ENCODE measurements around the gene BHLHA15. TPM values are rescaled to one million over a fixed set of nuclear protein-coding genes. Genes with fewer than 3 reads are reported as not detected.

Gene BHLHA15
- total and polyA plus RNA-seq, 9 of the 15 experiments (the other 6 are each of a cell fraction or from before 2014, with no cell fraction given), result 0.22 to 2.0 (median 1.1) TPM; not detected in 4

DNA sequence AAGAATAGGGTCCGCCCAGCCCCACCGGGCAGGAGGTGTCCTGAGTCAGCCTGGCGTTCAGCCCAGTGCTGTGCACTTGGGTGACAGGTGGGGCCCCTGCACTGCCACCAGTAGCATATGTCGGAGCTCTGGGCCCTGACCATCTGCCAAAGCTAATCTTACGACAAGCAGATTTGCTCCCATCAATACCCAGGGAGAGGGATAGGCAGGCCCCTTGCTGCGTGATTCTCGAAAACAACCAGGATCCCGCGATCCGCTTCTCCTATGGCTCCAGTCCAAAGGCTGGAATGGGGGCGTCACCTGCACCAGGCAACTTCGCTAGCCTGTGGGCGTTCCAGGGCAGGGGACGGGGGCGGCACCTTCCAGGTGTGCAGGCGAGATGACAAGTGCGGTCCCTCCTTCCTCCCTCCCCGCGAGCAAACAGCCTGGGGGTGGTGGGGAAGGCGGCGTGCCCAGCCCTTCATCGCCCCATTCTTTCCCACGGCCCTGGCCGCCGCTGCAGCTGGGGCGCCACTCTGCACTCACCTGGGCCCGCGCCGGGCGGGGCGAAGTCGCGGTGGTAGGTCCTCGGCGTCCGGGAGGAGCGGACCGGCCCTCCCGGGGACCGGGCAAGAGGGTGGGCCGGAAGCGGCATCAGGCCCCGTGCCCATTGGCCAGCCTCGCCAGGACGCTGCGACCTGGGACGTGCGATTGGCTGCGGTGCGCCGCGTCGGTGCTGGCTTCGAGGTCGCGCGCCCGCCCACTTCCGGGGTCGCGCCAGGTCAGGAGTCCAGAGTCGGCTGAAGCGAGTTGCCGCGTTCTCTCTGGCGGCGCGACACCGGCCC, 40.6 kb downstream of the BHLHA15 start, which contains the start of gene TECPR1 (continued):
- no peak for TF ChIP-seq FIP1L1 (IDR thresholded peaks at IDR 0.05; ENCODE audit: low read depth, low read length, poor library complexity, severe bottlenecking)
- TF ChIP-seq, protein P1, sequence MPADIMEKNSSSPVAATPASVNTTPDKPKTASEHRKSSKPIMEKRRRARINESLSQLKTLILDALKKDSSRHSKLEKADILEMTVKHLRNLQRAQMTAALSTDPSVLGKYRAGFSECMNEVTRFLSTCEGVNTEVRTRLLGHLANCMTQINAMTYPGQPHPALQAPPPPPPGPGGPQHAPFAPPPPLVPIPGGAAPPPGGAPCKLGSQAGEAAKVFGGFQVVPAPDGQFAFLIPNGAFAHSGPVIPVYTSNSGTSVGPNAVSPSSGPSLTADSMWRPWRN (IDR thresholded peaks at IDR 0.05; ENCODE audit: low read depth), result no peak
- TF ChIP-seq ZNF165 (CRISPR knock-in tag; IDR thresholded peaks at IDR 0.05; ENCODE audit: borderline replicate concordance), result no peak
- TF ChIP-seq POLR2AphosphoS5 (IDR thresholded peaks at IDR 0.05; ENCODE audit: control insufficient read depth, insufficient read depth, low read depth, low read length), result no peak
- TF ChIP-seq ZNF655 (CRISPR knock-in tag; IDR thresholded peaks at IDR 0.05), result no peak
- TF ChIP-seq ZC3H4 (CRISPR knock-in tag; IDR thresholded peaks at IDR 0.05; ENCODE audit: borderline replicate concordance), result no peak
- TF ChIP-seq, protein P2, sequence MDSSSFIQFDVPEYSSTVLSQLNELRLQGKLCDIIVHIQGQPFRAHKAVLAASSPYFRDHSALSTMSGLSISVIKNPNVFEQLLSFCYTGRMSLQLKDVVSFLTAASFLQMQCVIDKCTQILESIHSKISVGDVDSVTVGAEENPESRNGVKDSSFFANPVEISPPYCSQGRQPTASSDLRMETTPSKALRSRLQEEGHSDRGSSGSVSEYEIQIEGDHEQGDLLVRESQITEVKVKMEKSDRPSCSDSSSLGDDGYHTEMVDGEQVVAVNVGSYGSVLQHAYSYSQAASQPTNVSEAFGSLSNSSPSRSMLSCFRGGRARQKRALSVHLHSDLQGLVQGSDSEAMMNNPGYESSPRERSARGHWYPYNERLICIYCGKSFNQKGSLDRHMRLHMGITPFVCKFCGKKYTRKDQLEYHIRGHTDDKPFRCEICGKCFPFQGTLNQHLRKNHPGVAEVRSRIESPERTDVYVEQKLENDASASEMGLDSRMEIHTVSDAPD (CRISPR knock-in tag; IDR thresholded peaks at IDR 0.05), result no peak
- TF ChIP-seq ETV6 (IDR thresholded peaks at IDR 0.05; ENCODE audit: borderline replicate concordance in 1 of 2, low read depth in 2 of 2, low read length in 1 of 2), result no peak
- TF ChIP-seq ETV6 (CRISPR knock-in tag; IDR thresholded peaks at IDR 0.05; ENCODE audit: borderline replicate concordance), result no peak
- no peak for TF ChIP-seq MXI1 (IDR thresholded peaks at IDR 0.05; ENCODE audit: low read depth, low read length)
- no peak for TF ChIP-seq KAT7 (CRISPR knock-in tag; IDR thresholded peaks at IDR 0.05; ENCODE audit: borderline replicate concordance)
- TF ChIP-seq CHAMP1 (IDR thresholded peaks at IDR 0.05), result no peak
- no peak for TF ChIP-seq ZC3H8 (IDR thresholded peaks at IDR 0.05)
- TF ChIP-seq NFXL1 (CRISPR knock-in tag; IDR thresholded peaks at IDR 0.05), result no peak
- TF ChIP-seq OTX1 (CRISPR knock-in tag; IDR thresholded peaks at IDR 0.05), result no peak
- TF ChIP-seq MEF2D (tag; conservative IDR thresholded peaks at IDR 0.05; ENCODE audit: low read depth), result no peak
- TF ChIP-seq CEBPB (tag; IDR thresholded peaks at IDR 0.05), result no peak

All from K562 (cell line).